Adipocyte (in vitro differentiated cells): ENCODE results near the gene ATG4D.

Experiments
- DNase-seq: peaks from one replicate; pipeline ENCODE4 v3.0.0-alpha.2; 2015; ENCODE audit warnings: low read depth
- H3K27me3 ChIP-seq: replicated peaks from 2 replicates; pipeline ENCODE4 v1.7.0; 2013; ENCODE audit warnings: mild to moderate bottlenecking, low read length, moderate library complexity; ENCODE audit not compliant: control insufficient read depth, insufficient read depth
- H3K36me3 ChIP-seq: 2 replicates; pipeline ENCODE4 v1.7.0; 2013; ENCODE audit warnings: low read length, mild to moderate bottlenecking, moderate library complexity; ENCODE audit not compliant: control insufficient read depth, insufficient read depth, severe bottlenecking
- H3K4me1 ChIP-seq: 2 replicates; pipeline ENCODE4 v1.7.0; 2013; ENCODE audit warnings: mild to moderate bottlenecking, low read length, moderate library complexity; ENCODE audit not compliant: control insufficient read depth, insufficient read depth
- H3K4me3 ChIP-seq: 2 replicates; pipeline ENCODE4 v1.7.0; 2013; ENCODE audit warnings: mild to moderate bottlenecking, low read length, moderate library complexity
- H3K9ac ChIP-seq: 2 replicates; pipeline ENCODE4 v1.7.0; 2013; ENCODE audit warnings: mild to moderate bottlenecking, low read length, moderate library complexity
- H3K9me3 ChIP-seq: 2 replicates; pipeline ENCODE4 v1.7.0; 2013; ENCODE audit warnings: mild to moderate bottlenecking, low read length, moderate library complexity; ENCODE audit not compliant: control insufficient read depth

ATG4D gene

DNA sequence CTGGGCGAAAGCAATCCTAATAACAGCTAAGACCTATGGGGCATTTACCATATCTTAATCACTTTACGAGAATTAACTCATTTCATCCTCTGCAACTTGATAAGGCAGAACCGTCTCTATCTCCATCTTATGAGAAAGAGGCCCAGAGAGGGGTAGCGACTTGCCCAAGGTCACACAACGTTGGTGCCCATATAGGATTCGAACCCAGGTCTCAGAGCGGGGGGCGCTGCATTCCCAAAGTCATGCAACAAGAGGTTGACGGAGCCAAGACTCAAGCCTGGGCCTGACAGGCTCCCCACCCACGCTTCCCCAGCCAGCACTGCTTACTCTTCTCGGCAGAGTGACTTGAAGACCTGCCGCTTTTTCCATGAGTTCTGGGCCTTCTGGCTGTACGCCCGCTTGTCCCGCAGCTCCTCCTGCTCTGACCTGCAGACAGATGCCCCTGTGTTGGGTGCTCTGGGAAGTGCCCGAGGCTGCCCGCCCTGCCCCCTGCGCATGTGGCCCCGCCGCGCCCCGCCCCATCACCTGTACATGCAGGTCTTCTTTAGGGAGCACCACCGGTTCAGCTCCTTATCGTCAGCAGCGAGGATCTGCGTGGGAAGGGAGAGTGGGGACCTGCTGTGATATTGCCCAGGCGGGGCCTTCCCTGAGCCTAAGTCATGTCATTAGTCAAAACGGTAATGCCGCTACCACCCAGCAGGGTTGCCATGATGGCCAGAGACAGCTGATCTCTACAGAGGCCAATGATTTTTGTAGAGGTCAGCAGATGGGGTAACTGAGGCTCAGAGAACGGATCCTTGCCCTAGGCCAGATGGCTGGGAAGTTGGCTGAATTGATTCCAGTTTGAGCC lies 11.3 kb downstream of the ATG4D start:
- Histone ChIP-seq H3K36me3 (peaks cover 77% of the 10 kb centered on the region), H3K27me3 (no peaks in the 10 kb centered on the region), H3K4me1 (no peaks in the 10 kb centered on the region), H3K9ac (no peak overlapping the region), H3K9me3 (no peaks in the 10 kb centered on the region), H3K4me3 (no peak overlapping the region)
- DNase-seq = no peak

DNA sequence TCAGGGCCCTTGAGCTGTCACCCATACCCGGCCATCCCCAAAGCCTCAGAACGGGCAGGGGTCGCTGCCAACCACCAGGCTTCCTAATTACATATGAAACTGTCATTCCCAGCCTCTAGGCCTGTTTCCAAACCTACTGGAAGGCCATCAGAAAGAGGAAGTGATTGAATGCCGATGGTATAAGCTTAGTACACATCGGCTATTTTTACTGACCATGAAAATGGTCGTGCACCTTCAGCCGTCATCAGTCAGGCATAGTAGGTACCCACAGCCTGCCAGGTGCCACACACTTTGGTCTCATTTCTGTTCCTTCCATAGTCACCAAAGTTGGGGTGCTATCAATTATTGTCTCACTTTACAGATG lies 11.9 kb downstream of the ATG4D start:
- H3K36me3 ChIP-seq = peaks cover 78% of the 10 kb centered on the region
- H3K4me3 ChIP-seq = no peak overlapping the region

DNA sequence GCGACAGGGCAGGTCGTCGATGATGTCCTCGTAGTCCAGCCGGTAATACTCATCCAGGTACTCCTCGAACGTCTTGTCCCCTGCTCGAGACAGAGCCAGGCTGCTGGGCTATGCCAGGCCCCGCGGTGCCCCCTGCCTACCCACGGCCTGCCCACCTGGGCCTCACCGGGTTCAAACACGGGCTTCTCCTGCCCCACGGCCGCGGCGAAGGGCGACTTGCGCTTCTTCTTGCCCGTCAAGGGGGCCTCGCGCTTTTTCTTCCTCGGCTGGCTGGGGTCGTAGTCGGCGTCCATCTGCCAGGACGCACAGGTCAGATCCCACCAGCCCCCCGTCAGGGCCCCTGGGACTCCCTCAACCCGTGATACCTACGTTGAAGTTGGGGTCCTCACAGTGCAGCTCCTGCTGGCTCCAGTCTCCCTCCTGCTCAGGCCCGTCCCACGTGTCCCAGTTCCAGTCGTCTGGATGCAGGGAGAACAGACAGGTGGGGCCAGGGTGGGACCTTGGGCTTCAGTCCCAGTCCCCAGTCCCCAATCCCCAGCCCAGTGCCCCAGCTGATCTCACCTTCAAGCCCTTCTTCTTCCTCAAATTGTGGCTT lies 14.0 kb downstream of the ATG4D start:
- H3K9ac ChIP-seq = no peak overlapping the region
- no peaks in the 10 kb centered on the region for H3K27me3 ChIP-seq
- no peaks in the 10 kb centered on the region for H3K4me1 ChIP-seq
- peaks cover 77% of the 10 kb centered on the region for H3K36me3 ChIP-seq
- DNase-seq = no peak
- no peaks in the 10 kb centered on the region for H3K9me3 ChIP-seq
- H3K4me3 ChIP-seq = no peak overlapping the region

More for the DNA sequence above, 11.9 kb downstream of the ATG4D start:
- no peaks in the 10 kb centered on the region for H3K27me3 ChIP-seq
- H3K9ac ChIP-seq = no peak overlapping the region
- H3K9me3 ChIP-seq = no peaks in the 10 kb centered on the region
- H3K4me1 ChIP-seq = no peaks in the 10 kb centered on the region
- DNase-seq = no peak

DNA sequence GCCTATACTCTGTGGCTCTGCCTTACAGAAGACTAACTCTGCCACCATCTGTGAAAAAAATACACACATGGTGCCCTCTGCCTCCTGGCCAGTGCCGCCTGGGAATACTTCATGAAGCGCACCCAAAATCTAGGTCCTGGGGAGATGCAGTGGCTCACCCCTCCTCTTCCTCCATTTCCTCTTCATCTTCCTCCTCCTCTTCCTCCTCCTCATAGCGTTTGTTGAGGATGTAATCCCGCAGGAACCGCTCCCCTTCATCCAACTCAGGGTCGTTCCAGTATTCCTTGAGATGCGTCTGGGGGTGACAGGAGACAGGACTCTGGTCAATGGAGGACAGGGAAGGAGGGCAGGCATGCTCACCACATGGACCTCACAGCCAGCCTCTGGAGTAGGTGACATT lies 16.4 kb downstream of the ATG4D start:
- Histone ChIP-seq H3K9me3 (no peaks in the 10 kb centered on the region), H3K4me1 (peaks cover 4% of the 10 kb centered on the region), H3K27me3 (no peaks in the 10 kb centered on the region), H3K9ac (no peak overlapping the region), H3K36me3 (peaks cover 54% of the 10 kb centered on the region), H3K4me3 (no peak overlapping the region)
- DNase-seq = no peak

DNA sequence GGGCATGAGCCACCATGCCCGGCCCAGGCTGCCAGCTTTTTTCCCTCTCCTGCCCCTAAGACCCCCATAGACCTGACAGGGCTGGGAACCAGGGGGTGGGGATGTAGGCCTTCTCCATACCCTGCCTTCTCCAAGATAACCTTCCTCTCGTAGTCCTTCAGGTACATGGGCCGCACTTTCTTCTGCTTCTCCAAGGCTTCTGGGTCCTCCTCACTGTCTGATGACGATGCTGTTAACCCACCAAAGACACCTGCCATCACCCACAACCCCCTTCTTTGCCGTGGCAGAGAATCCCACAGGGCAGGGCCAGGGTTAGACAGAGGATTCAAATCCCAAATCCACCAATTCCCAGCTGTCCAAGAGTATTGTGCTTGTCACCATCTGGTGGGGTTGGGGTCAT lies 18.9 kb downstream of the ATG4D start:
- Histone ChIP-seq H3K4me1 (peaks cover 17% of the 10 kb centered on the region), H3K4me3 (no peak overlapping the region), H3K9ac (no peak overlapping the region), H3K36me3 (peaks cover 32% of the 10 kb centered on the region), H3K9me3 (no peaks in the 10 kb centered on the region), H3K27me3 (no peaks in the 10 kb centered on the region)
- DNase-seq = no peak

DNA sequence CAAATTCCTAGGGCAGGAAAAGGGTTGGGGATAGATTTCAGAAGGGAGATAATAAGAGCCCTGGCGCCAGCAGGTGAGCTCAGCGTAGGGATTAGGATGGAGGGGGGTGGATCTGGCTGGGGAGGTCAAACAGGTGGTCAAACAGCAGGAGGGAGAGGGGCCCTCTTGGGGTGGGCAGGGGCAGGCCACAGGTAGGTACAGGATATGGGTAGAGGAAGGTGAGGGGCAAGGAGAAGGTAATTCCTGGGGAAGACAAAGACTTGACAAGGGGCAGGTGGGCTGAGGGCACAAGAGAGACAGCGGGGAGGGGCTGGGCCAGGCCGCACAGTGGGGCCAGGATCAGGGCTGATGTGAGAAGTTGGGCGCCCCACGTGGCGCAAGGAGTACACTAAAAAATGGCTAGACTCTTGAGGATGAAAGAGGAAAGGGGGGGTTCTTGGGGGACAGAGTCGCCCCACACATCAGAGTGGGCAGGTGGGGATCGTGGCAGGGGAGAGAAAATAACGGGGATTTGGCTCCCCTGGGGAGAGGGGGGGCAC lies 21.4 kb downstream of the ATG4D start:
- peak overlapping the region; percentile 93 for H3K9ac ChIP-seq
- H3K27me3 ChIP-seq = no peaks in the 10 kb centered on the region
- peak; percentile 69 for DNase-seq
- peaks cover 13% of the 10 kb centered on the region for H3K36me3 ChIP-seq
- no peaks in the 10 kb centered on the region for H3K9me3 ChIP-seq
- H3K4me1 ChIP-seq = peaks cover 26% of the 10 kb centered on the region
- H3K4me3 ChIP-seq = peak overlapping the region; percentile 92

DNA sequence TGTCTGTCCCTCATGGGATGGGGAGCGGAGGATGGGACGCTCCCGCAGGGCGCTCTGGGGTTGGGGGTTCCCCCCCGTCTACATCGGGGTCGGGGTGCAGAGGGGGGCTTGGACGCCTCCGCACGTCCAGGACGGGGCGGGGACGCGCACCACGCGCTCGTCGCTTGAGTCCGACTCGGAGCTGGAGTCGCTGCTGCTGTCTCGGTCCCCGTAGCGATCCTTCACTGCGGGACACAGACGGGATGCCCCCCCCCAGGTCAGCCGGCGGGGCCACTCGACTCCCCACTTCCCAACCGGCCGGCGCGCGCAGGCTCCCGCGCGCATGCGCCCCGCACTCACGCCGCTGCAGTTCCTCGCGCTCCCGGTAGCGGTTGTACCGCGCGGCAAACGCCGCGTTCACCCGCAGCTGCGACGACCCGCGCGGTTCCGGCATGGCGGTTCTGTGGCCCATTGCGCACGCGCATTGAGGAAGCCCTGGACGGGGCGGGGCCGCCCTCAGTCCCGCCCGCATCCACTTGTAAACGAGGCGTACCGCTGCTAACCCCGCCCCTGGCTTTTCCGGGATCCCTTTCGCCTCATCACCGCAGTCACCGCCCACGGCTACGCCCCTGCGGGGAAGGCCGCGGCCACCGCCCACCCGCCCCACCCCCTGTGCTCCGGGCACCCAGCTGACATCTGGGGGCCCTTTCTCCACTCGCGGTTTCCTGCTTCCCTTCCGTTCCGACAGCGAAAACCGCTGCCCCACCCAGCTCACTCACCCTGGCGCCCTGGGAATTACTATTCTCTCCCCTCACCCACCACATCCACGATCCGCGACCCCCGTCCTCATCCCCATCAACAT lies 22.1 kb downstream of the ATG4D start, which contains the start of gene KRI1:
KRI1 (minus strand) TSS at position 444 of the 841 bp plus-strand sequence; CDS start at position 433, 11 bp downstream.
- H3K36me3 ChIP-seq = peaks cover 6% of the 10 kb centered on the region
- H3K9me3 ChIP-seq = no peaks in the 10 kb centered on the region
- peak within 1 kb of the TSS; percentile 92 for H3K4me3 ChIP-seq
- DNase-seq = peak; percentile 99
- H3K27me3 ChIP-seq = no peaks in the 10 kb centered on the region
- H3K9ac ChIP-seq = peak within 1 kb of the TSS; percentile 93
- H3K4me1 ChIP-seq = peaks cover 26% of the 10 kb centered on the region

DNA sequence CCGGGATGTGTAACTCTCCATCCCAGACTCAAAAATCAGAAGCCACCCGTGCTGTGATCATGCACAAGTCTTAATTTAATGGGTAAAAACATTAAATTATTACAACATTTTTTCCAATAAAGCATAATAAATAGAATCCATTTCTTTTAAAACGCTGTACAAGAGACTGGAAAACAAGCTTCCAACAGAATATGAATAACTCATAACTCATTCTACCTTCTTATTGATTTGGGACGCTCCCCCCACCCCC lies 22.6 kb downstream of the ATG4D start:
- H3K27me3 ChIP-seq = no peaks in the 10 kb centered on the region
- peak overlapping the region; percentile 85 for H3K9ac ChIP-seq
- DNase-seq = no peak
- peak overlapping the region; percentile 92 for H3K4me3 ChIP-seq
- H3K4me1 ChIP-seq = peaks cover 26% of the 10 kb centered on the region
- peaks cover 3% of the 10 kb centered on the region for H3K36me3 ChIP-seq
- H3K9me3 ChIP-seq = no peaks in the 10 kb centered on the region

DNA sequence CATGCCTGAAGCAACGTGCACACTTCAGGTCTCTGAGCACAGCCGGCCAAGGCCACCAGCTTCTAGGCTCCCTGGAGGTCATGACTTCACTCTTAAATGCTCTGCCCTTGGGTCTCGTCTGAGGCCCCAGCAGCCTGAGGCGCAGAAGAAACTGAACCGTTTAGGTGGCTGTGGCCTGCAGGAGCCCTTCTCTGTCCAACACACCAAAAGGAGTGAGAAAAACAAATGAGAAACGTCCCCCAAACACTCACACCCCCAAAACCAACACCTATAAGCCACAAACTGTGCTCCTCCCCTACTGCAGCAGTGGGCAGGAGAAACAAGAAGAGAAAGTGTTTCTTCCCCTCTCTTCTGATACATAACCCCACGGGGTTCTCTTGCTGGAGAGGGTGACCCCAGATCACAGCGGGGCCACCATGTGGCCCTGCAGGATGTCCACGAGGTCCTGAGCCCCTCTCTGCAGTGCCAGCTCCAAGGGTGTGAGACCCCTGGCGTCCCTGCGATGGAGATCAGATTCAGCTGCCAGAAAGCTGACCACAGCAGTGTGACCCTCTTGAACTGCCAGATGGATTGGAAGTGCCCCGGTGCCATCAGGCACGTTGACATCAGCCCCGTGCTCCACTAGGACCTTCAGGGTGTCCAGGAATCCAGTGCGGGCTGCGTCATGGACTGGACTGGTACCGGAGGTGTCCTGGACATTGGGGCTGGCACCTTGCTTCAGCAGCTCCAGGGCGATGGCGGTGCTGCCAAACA lies 23.1 kb downstream of the ATG4D start:
- no peak for DNase-seq
- H3K4me3 ChIP-seq = peak overlapping the region; percentile 92

DNA sequence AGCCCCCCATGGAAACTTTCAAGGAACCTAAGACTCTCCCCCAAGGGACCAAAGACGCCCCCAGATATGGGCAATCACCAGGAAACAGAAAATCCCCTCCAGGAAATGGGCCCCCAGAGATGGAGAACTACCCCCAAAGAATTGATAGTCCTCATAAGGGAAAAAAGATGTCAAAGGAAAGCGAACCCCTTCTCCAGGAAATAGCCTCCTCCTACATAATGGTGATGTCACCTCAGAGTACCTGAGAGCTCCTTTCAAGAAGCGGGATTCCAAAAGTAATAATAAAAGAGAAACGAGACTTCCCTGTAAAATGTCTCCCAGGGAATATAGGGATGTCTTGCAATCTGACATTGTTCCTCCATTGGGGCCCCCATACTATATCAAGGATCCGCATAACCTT lies 24.0 kb downstream of the ATG4D start:
- peak overlapping the region; percentile 86 for H3K4me3 ChIP-seq

More for the DNA sequence above, 23.1 kb downstream of the ATG4D start:
- H3K9ac ChIP-seq = peak overlapping the region; percentile 85
- no peaks in the 10 kb centered on the region for H3K9me3 ChIP-seq
- peaks cover 26% of the 10 kb centered on the region for H3K4me1 ChIP-seq
- H3K27me3 ChIP-seq = no peaks in the 10 kb centered on the region
- peaks cover 3% of the 10 kb centered on the region for H3K36me3 ChIP-seq

More for the DNA sequence above, 24.0 kb downstream of the ATG4D start:
- Histone ChIP-seq H3K36me3 (peaks cover 1% of the 10 kb centered on the region), H3K4me1 (peaks cover 26% of the 10 kb centered on the region), H3K9ac (peak overlapping the region; percentile 84), H3K9me3 (no peaks in the 10 kb centered on the region), H3K27me3 (no peaks in the 10 kb centered on the region)
- DNase-seq = no peak
